Measurements from ENCODE around the gene FOXN3.

The FOXN3 gene

DNA sequence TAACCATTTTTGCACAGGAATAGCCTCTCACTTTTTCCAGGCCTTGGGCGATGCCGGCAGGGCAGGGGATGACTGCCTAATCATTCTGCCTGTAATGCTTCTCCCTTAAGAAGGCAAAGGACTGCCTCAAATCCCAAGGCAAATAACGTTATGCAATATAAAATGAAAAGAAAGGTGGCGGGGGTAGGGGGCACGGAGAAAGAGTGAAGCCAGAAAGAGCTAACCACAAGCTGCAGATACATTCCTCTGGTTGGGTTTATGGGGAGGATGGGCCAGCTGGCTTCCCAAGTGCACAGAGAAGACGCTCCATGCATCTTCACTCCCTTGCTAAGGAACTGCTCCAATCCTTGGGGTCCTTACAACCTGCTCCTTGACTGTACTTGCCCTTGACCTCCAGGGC is 229.5 kb downstream of the FOXN3 start:
- no peak for DNase-seq

DNA sequence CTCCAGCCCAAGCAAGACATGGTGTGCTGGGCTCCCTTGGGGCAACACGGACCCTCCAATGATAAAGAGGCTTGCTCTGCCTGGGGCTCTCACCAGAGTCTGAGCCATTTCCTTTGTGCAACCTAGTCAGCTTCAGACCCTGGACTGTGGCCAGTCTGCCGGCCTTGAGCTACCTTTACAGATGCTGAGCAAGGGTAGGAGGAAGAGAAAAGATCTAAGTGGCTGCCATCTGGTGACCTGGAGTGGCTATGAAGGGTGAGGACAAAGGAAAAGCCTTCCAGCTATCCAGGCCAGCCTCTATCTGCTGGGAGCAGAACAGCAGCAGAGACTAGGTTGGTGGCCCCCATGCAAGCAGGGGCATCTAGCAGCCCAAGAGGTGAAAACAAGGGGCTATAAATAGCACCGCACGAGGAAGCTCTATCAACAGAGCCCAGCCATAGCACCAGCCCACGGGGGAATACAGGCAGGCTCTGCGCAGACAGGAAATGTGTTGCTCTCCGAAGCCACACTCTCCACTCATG is 230.1 kb downstream of the FOXN3 start:
- DNase-seq = no peak

DNA sequence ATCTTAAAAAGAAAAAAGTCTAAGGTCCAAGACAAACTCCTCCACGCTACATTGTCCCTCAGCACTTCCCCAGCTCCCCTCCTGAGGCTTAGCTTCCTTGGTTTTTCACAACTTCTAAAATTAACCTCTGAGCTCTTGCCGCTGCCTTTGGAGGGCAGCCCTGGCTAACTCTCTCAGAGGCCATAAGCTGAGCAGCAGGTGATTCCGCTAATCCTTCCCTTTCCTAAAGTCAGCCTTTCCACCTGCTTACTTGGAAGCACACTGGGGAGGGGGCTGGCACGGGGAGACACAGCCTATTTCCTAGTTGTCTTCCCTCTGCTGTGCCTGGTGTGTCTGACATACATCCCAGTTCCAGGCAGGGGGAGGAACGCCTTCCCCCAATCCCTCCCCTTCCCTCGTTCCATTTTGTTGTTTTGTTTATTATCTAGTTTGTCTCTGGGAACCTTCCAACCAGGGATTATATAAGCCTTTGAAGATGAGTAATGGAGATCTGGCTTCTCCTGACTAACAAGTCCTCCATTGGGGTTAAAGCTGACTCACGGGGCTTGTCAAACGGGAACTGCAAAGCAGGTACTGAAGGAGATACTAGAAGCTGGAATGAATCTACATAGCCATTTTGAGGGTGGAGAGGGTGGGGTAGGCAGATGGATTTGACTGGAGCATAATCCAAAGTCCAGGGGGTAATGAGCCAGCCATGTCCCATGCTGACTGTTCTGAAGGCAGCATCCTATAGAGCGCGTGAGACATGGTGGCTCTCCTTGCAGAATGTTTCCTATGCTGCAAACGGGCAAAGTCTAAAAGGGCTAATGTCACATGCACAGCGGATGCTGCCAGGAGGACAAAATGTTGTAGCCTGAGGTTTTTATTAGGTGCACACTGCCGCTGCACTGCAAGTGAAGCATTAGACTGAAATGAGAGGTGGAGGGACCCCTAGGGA is 230.8 kb downstream of the FOXN3 start:
- DNase-seq = no peak

DNA sequence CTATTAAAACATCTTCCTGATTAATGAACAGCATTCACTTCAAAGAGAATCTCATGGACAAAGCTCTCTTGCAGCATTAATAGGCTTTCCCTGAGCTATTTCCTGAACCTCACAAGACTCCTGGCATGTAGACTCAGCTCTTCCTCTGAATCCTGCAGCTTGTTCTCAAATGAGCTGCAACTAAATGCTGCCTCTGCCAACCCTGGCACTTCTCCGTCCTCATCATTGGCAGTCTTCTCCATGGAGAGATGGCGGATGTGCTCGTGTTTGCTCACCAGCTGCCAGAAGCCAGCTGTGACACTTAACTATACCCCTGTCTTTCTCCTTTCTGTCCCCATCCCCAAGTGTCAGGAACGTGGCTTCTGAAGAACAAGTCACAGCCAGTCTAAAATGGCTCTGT is 232.1 kb downstream of the FOXN3 start:
- no peak for DNase-seq

DNA sequence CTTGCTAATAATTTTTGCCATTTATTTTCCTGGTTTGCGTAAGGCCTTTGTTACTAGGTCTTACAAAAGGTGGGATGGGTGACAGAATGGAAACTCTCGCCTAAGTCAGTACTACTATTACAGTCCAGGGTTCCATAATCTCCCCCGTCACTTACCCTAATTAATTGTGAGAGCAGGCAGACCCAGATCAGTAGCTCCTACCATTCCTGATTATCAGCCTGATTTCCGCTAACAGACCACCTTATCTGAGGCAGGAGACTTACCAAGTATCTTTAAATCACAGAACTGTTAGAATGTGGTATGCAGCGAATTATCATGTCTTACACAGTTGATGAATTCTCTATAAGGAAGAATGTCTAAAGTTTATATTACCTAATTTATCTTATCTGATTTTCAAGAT is 234.7 kb downstream of the FOXN3 start:
- DNase-seq = no peak

DNA sequence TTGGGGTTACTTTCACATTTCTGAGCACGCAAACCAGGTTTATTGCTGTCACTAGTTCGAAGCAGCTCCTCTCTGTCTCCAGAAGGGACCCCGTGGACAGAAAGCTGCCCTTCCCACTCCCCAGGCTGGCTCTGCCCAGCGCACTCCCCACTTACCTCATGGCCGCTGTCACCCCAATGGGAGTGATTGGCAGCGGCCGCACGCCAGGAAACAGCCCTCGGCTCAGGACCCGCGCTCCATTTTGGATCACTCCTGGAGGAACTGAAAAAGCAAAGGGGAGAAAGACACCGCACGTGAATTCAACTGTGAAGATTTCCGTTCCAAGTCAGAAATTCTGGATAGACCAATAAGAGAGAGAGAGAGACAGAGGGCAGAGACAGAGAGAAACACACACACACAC is 236.5 kb downstream of the FOXN3 start:
- no peak for DNase-seq

DNA sequence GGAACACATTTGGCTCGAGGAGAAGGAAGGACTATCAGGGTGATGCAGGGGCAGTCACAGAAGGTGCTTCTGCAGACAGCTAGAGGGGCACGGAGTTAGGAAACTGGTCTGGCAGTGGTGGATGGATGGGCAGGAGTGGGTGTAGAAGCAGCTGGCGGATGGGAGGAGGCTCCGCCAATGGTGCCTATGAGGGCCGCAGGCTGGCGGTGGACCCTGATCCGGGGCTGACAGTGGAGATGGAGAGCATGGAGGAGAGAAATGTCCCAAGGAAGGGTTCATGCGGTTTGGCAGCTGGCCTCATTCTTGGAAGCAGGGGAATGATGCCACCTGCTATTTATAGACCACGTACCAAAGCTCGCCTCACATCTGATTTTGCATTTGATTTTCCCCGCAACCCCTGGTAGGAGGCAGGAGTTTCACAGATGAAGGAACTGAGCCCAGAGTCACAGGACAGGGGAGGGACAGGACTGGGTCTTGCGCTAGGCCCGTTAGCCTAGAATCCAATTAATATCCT is 237.1 kb downstream of the FOXN3 start:
- DNase-seq = no peak

DNA sequence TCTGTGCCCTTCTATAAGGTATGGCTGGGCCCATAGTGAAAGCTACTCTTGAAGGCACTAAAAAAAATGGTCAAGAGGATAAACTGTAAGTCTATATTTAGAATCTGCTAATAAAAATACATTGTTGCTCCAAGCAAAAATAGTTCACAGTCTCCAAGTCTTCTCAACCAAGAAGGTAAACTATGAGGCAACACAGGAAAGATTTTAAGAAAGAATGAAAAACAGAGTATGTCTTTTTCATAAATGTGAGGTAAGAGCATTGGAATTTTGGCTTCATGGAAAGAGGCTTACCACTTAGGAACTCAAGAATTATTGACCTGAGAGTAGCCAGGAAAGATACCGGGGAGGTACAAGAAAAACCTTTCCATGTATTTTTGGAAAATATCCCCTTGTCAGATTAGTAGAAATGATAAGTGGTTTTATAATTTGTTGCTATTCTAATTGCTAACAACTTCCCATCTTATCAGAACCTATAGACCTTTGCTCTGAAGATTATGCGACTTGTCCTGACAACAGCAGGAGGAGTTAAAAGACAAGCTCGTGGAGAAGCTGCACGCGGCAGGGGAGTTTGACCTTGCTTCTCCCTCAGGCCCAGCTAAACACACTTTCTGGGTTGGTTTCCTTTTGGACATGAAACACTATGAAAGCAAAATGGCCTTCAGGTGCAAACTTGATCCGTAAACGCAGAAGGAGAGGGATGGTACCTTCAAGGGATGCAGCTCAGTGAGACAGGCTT is 238.1 kb downstream of the FOXN3 start:
- no peak for DNase-seq

DNA sequence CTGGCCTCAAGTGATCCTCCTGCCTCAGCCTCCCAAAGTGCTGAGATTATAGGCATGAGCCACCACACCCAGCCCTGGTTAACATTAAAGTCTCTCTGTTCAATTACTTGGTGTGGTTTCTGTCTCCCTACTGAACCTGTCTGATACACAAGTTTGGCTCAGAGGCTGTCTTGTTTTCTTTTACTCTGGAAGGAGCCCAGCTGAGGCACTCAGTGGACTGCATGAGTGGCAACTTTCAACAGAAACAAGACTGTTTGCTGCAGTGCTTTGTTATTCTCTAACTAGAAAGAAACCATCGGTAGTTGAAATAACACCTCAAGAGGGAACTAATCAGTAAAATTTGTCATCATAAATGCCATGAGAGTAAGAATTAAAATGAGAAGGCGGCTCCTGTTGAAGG is 238.7 kb downstream of the FOXN3 start:
- no peak for DNase-seq

DNA sequence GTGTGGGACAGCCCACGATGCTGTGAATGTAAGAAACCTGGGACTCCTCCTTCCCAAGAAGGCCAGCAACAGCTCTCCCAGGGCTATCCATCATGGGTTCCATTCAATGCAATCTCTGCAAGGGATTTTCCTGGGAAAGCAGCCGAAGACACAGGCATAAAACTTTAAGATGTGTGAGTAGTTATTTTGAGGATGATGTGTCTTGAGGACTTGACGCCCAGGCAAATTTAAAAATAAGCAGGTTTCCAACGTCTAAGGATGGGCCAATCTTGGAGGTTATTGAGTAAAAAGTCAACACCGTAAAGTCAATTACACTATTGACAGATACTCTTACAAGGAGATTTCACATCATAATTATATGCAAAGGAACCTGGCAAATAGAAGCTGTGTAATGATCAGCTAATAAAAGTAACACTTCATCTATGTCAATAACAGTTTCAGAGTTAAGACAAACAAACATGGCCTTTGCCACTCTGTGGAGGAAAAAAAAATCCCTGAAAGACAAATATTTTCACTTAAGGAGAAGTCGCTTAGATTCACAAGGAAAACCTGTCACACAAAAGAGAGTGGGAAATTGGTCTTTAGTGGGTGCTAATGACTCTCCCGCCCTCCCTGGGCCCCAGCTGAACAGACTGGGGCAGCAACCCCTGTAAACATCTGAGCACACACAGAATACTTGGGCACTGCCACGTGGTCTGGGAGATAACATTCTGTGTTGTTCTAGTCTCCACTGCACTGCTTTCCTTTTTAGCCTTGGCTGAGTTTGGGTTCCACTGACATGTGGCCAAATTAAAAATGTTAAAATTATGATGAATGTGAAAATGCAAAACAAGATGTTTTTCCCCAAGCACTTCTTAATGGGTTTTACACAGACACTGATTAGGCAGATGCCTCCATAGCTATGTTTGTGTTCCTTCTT is 240.9 kb downstream of the FOXN3 start:
- DNase-seq = no peak

DNA sequence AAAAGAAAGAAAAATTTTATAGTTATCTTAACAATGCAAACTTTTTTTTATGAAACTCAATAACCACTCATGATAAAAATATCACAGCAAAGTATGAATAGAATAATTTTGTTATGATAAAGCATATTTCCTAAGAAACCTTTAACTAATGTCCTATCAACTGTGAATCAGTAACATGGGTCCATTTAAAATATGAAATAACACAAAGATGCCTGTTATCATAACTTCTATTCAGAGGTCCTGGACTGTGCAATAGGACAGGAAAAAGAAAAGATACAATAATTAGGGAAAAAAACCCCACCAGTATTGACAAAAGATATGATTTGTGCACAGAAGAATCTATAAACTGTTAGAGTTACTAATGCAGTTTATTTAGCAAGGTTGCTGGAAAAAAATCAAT is 245.4 kb downstream of the FOXN3 start:
- no peak for DNase-seq

DNA sequence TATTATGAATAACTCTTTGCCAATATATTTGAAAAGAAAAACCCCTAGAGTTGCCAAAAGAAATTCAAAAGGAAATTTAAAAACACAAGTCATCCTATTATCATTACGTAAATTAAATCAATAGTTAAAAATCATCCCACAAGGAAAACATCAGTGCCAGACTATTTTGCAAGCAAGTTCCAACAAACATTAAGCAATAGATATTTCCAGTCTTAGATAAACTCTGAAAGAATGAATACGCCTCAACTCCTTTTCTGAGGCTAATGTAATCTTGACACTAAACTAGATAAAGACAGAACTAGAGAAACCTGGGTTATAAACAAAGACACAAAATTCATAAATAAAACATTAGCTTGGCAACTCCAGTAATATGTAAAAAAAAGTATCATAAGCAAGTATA is 245.9 kb downstream of the FOXN3 start:
- DNase-seq = no peak

DNA sequence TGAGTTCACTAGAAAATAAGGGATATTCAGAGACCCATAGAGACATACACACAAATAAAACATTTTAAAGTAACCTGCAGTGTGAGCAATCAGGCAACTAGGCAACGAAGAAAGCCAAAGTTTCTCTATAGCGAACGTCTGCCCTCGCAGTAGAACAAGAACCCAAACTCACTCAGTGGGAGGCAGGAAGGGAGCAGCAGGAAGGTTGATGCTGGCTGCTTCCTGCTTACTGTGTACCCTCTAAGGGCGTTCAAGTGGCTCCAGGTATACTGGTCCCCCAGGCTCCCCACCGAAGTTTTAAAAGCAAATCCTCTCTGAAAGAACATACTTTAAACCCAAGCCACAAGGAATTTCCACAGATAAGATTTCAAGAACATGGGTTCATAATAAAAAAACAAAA is 249.3 kb downstream of the FOXN3 start:
- no peak for DNase-seq

DNA sequence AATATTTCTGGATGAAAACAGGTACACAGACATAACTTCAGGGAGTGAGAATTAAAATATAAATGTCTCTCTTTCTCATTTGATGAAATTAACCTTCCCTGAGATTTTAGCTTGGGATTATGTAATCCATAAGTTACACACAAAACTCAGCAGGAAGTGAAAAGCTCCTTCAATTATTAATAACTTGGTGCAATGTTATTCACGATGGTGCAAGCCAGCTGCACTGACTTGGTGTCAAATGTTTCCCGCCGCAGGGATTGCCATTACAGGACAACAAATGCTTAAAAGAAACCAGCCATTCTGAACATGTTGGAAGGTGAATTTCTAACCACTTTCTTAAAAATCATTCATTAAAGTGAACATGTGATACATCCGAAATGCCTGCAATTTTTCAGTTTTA is 250.4 kb downstream of the FOXN3 start:
- DNase-seq = no peak

DNA sequence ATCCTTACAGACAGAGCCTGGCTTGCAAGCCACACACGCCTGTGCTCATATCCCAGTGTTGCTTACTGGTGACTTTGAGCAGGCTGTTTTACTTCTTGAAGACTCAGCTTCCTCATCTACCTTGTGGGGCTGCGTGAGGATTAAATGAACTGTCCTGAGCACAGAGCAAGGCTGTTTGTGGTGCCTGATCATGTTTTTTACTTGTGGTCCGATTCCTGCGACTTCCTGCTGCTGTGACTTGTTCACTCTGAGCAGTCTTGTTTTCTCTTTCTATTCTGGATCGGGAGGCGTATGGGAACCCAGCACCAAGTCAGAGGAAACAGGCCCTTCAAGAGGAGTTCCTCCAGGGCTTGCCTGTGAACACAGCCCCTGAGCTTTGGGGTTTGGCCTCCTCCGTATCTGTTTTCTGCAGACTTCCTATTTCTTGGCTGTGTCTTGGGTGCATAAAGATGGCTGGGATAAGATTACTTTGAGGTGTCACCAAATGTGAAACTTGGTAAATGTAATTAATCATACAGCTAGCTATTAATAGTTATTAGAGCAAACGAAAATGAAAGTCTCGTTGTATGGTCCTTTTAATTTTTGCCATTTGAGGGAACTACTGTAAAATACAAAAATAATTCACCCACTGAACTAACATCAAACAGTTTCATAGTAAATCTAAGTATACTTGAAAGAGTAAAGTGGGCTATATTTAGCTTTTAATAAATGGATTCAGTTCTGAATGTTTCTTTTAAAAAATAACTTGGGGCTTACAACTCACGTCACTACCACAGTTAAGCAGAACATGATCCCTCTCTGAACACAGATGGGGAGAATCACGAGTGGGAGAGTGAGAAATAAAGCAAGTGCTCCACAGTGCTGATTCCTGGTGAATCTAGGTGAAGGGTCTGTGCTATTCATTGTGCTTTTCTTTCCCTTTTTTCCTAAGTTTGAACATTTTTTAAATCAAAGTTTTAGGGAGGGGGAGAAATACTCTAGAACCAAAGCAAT is 251.5 kb downstream of the FOXN3 start:
- no peak for DNase-seq

DNA sequence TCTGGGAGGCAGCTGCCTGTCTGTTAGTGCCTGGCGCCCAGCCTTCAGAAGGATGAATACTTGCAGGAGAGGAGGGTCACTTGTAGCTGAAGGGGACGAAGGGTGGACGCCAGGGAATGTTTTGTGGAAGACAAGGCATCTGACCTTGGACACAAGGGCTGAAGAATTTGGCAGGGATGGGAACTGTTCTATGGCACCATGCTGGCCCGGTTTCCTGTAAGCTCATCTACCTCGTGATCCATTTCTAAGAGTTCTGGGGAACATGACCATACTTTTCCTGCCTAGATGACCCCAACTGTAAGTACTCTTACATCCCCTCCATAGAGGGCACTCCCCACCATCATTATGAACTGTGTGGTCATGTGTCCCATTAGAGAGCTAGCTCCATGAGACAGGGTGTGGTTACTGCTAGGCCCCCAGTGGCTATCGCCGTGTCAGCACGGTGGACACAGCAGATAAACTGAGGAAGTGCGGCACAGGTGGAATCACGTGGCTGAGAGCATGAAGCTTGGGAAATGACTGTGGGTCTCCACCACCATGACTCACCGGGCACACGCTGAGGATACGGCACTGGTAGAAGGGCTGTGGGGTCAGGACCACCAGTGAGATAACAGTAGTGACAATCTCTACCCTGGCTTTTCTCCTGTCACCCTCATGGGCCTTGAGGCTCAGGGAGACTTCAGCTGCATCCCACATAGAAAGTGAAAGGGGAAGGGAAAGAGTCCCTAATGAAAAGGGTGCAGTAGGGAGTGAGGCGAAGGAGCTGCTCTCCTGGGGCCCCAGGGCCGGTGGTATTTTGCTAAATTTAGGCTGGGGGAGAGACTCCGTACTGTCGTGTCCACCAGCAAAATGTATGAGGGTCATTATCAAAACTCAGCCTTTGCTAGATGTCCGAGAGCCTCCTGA is 252.6 kb downstream of the FOXN3 start:
- DNase-seq = no peak

DNA sequence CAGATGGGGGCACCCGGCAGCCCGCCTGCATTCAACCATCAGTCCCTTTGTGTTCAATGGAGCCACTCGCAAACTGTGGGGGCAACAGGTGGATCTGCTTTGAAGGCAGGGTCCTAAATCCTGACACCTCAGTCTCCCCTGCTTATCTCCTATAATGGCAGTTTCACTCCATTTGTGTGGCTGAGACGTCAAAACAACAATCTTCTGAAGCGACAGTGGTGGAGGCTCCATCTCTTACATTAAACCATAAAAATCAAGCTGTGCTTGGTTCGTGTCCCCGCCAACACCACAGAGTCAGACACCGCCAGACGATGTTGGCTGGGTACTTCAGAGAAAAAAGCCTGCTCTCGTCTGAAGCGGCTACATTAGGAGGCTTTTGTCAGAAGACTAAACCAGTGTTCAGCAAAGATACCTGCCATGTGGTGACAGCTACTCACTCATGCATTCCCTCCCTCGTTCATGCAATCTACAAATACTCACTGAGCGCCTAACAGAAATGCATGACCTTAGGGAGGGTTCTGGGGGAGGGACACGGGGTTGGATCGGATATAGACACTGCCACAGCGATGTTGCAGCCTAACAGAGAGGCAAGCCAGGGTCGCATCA is 253.9 kb downstream of the FOXN3 start:
- DNase-seq = no peak

DNA sequence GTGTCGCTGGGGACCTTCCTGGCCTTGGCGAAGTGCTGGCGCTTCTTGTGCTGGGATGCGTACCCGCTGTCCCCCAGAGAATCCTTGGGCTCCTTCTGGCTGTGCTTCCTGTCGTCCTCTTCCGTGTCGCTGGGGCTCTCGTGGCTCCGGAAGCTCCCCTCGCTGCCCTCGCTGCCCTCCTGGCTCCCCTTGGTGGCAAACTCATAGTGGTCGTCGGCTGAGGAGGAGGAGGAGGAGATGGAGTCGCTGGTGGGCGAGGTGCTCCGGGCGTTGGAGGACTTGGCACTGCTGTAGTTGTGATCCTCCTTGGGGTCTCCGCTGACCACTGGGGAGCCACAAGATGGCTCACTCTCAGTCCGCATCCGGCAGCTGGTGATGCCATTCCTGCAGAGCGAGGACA is 254.4 kb downstream of the FOXN3 start:
- no peak for DNase-seq

DNA sequence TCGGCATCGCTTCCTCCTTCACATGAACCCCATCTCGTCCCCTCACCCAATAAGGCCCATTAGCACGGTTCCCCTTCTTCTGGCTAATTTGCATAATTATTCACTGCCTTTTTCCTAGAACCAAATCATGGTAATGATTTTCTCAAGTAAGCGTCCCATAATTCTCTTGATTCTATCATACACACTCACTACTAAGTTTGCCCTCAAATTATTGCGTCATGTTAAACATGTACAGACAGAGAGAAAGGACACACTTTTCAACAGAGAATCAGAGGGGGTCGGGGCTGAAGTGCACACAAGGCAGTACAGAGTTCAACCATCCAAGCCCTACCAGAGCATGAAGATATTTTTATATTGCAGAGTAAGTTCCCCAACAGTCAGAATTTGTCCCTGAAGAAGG is 256.6 kb downstream of the FOXN3 start:
- no peak for DNase-seq

DNA sequence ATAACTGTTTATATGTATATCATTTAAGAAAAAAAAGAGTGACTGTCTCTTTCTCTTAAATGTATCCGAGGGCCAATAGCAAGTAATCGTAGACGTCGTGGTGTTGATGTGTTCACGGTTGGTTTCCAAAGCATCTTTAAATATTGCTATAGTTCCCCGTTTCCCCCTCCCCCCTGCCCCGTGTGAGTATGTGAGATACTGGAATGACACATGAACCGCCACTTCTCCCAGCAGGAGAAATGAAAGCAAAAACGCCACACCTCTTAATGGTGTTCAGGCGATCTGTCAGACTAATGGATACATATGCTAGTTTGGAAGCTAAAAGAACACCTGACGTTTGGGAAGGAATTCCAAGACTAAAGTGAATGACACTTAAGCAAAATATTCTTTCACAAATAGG is 258.3 kb downstream of the FOXN3 start:
- DNase-seq = no peak

All from DMS79 (cell line).